GM23248 (cell line): ENCODE data around the gene DENND2A.

Experiments used
- EZH2 ChIP-seq: fragments of 200-600 bp; sonication (generic); IDR thresholded peaks from 2 replicates; pipeline ENCODE4 v1.6.1; 2018; ENCODE audit warnings: antibody characterized with exemption, mild to moderate bottlenecking; ENCODE audit not compliant: insufficient read depth, poor library complexity, severe bottlenecking
- EZH2phosphoT487 ChIP-seq: fragments of 200-600 bp; sonication (generic); IDR thresholded peaks from 2 replicates; pipeline ENCODE4 v1.6.1; 2018; ENCODE audit warnings: antibody characterized with exemption, moderate library complexity, mild to moderate bottlenecking, low read depth; ENCODE audit not compliant: insufficient read depth

DNA sequence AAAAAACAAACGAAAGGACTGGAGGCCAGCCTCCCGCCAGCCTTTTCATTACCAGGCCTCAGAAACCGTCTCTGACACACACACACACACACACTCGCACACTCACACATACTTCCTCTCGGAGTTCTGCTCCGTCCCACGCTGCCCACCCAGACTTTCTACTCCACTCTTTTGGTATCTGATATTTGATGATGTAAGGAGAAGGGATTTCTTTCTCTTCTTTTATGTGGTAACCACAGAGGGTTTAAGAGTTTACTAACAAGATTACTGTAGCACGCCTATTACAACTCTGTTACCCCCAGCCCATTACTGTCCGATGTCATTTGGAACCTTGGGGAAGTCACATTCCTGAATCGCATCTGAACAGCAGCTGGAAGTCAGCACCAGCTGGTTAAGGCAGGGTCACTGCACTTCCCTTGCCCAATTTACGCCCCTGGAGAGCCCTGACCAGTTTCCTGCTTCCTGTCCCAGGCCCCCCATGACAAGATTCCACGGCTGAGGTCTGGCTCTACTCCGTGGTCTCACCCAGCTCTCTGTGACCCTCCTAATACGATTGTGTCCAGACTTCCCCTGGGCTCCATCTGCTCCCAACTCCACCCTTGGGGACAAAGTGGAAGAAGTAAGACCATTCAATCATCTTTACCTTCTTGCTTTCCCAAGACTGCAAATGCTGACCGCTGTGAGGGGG is 1.1 kb downstream of the DENND2A start:
- TF ChIP-seq EZH2 (no peak), EZH2phosphoT487 (no peak)
